HG03469 (cell line): ENCODE results near the gene NAV3.

Experiments
- ATAC-seq: cut with Tn5 transposase; IDR thresholded peaks from one replicate; pipeline ENCODE4 v1.9.1; 2021; ENCODE audit warnings: mild to moderate bottlenecking, moderate library complexity, moderate number of reproducible peaks; ENCODE audit not compliant: unreplicated experiment

NAV3 gene, protein sequence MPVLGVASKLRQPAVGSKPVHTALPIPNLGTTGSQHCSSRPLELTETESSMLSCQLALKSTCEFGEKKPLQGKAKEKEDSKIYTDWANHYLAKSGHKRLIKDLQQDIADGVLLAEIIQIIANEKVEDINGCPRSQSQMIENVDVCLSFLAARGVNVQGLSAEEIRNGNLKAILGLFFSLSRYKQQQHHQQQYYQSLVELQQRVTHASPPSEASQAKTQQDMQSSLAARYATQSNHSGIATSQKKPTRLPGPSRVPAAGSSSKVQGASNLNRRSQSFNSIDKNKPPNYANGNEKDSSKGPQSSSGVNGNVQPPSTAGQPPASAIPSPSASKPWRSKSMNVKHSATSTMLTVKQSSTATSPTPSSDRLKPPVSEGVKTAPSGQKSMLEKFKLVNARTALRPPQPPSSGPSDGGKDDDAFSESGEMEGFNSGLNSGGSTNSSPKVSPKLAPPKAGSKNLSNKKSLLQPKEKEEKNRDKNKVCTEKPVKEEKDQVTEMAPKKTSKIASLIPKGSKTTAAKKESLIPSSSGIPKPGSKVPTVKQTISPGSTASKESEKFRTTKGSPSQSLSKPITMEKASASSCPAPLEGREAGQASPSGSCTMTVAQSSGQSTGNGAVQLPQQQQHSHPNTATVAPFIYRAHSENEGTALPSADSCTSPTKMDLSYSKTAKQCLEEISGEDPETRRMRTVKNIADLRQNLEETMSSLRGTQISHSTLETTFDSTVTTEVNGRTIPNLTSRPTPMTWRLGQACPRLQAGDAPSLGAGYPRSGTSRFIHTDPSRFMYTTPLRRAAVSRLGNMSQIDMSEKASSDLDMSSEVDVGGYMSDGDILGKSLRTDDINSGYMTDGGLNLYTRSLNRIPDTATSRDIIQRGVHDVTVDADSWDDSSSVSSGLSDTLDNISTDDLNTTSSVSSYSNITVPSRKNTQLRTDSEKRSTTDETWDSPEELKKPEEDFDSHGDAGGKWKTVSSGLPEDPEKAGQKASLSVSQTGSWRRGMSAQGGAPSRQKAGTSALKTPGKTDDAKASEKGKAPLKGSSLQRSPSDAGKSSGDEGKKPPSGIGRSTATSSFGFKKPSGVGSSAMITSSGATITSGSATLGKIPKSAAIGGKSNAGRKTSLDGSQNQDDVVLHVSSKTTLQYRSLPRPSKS (N-terminal part only)

DNA sequence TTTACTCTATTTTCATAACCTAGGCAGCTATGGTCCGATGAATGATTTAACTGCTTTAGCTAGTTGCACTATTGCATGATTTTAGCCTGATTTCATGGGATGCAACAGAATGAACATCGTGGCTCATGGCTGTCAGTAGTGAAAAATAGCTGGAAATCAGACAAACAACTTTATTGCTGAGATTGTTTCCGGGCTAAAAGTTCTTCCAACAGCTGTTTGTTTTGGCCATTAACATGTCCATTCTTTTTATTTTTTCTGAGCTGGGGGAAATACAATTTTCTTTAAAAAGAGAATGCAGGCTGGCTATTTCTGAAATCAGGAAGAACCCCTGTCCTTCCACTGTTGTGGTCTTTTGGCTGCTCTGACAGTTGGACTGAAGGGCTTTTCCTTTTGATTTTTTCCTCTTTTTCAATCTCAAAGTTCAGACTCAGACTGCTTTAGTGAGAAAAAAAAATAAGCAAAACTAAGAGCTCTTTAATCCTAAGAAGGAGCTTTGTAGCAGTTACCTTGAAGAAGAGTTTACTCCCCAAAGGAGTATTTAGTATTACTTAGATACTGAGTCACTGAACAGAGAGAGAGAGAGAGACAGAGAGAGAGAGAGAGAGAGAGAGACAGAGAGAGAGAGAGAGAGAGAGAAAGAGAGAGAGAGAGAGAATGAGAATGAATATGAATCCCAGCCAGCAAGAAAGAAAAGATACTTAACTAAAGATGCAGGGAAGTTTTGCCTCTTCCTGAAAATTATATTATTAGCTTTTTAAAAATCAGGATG is at the start of gene NAV3:
TSS of gene NAV3 (plus strand) at position 312 of the 769 bp plus-strand sequence. CDS start 568 bp downstream, outside the sequence.
- ATAC-seq: no peak

DNA sequence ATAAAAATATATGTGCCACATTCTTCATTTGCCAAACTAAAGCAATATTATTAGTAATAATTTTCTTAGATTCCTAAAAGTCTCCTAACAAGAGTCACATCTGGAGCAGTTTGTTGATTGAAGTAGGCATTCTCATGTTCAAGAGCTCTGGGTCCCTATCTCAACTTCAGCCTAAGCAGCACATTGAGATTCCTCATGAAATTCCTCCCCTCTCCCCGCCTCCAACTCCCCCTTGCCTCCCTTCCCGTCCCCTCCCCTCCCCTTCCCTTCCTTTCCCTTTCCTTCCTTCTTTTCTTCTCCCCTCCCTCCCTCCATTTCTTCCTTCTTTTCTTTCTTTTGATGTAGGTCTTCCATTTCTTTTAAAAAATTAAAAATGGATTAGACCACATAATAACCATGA is 48.7 kb upstream of the NAV3 start:
- ATAC-seq: no peak

DNA sequence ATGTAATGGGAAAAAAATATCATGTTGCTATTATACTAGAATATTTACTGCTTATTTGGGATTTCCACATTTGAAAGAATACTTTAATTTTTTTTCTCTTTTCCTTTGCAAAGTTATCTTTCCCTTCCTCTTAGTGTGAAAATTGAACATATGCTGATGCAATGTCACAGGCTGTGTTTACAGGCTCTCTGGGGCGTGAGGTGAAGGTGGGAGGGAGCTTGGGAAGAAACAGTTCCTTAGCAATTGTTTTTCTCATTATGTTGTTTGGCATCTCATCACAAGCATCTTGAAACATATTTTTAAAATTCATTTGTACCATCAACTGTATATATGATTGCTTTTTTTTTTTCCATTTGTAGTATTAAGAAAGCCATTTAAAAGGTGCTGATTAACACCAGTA is 47.9 kb upstream of the NAV3 start:
- ATAC-seq: no peak

DNA sequence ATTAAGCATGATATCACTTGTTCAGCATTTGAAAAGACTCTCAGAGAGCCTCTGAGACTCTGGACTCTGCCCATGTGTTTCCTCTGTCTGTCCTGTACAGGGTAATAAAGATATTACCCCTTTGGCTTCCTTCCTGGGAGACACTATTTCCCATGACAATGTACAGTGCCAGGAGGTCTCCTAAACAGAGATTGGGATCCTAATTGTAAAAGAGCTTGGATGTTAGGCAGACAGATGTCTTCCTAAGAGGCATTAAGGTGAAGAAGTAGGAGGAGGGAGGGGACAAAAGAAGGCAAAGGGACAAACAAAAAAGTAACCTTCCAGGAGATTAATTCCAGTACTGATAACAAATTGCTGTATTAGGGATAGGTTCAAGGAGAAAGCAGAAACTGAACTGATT is 45.5 kb upstream of the NAV3 start:
- ATAC-seq: no peak

DNA sequence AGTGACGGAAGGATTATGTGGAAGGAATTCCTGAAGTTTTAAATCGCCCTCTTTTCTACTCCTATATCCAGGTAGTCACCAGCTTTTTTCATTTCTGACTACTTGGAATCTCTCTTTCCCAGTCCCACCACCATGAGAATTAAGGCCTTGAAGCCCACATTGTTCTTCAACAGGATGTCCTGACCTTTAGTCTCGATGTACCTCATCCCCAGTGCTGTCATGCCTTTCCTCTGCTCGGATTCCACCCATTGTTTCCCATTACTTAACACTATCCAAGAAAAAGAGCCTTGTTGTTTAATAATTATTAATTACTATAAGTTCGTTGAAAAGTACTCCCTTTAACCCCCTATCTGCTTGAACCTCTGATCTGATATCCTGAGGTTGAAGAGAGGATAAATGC is 44.0 kb upstream of the NAV3 start:
- ATAC-seq: no peak

DNA sequence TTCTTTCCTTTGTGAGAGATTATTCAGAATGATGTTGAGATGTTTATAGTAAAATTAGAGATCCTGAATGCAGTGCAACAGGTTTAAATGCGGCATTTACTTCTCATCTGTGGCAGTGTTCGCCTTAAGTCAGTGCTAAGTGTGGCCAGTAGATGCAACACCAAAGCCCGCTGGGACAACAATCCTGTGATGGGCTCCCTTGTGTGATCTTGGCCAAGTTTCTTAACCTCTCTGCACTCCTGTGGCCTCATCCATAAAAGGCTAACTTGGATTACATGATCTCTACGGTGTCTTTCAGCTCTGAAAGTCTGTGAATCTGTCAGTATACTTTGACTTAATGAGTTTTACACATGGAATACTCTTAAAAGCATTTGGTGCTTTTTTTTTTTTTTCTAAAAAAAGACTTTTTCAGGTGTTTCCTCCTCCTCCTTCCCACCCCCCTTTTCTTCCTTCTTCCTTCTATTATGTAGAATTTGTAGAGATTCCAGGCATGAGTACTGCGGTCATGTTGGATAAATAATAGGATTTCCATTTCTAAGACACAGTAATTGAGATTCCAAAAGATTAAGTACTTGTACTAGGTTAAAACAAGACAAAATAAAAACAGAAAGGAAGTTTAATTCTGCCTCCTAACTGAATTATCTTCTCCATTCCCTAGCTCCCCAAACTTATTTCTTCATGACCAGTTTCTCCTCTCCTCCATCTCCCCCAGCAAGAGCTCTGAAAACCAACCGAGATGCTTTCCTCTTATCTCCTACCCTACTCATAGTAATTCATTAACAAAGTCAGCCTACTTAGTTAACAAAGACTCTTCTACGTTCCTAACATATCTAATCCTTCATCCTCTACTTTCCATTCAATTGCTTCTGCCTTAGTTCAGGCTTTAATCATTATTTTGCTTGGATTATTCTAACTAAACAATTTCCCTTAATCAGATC is 42.2 kb upstream of the NAV3 start:
- no peak for ATAC-seq

DNA sequence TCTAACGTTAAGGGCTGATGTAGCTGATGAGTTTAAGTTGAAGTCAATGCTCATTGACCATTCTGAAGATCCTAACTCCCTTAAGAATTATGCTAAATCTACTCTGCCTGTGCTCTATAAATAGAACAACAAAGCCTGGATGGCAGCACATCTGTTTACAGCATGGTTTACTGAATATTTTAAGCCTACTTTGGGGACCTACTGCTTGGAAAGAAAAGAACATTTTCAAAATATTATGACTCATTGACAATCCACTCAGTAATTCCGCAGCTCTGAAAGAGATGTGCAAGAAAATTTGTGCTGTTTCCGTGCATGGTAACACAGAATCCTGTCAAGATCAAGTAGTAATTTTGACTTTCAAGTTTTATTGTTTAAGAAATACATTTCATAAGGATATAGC is 35.0 kb upstream of the NAV3 start:
- no peak for ATAC-seq

DNA sequence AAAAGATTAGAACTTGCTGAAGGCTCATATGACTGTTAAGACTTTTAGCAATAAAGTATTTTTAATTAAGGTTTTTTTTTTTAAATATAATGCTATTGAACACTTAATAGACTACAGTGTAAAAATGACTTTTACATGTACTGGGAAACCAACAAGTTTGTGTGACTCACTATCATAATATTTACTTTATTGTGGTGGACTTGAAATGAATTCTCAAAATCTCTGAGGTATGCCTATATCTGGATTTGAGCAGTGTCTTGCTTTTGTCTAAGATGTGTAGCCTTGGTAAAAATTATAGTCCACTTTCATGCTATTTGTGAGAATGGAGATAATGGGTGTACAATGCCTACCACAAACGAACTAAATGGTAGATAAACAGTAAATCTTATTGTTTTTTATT is 33.9 kb upstream of the NAV3 start:
- no peak for ATAC-seq

DNA sequence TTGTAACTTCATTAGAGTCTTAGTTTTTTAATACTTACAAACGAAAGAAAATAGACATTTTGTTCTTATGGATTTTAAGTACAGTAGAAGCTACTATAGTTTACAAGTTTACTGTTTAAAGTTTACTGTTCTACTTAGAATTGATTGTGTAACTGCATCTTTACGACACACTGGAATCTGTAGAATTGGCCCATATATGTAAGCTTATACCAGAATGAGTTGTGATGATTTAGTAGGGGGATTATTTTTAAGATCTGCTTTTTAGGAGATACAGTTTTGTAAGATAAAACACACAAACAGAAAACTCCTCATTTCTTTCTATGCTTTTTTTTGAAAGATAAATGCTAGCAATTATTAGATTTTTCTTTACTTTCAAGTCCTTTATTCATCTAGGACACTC is 30.2 kb upstream of the NAV3 start:
- no peak for ATAC-seq

DNA sequence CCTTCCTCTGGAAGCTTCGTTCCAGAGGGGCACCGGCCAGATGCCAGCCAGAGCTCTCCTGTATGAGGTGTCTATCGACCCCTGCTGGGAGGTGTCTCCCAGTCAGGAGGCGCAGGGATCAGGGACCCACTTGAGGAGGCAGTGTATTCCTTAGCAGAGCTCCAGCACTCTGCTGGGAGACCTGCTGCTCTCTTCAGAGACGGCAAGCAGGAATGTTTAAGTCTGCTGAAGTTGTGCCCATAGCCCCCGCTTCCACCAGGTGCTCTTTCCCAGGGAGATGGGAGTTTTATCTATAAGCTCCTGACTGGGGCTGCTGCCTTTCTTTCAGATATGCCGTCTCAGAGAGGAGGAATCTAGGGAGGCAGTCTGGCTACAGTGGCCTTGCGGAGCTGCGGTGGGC is 22.2 kb upstream of the NAV3 start:
- ATAC-seq: no peak

DNA sequence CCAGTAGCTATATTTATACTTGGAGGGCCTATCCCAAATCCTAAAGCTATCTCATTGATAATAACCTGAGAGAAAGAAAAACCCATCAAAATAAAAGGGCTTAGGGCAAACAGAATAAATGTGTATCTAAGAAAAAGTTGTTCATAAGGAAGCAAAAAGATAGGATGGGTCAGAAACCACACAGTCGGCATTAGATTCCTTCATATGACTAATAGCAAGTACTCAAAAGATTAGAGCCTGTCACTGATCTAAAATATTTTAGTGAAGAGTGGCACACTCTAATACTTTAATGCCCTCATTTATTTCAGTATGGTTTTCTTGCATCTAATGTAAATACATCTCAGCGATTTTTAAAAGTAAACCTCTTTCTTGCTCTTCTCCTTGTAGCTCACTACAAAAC is 17.1 kb upstream of the NAV3 start:
- ATAC-seq: no peak

DNA sequence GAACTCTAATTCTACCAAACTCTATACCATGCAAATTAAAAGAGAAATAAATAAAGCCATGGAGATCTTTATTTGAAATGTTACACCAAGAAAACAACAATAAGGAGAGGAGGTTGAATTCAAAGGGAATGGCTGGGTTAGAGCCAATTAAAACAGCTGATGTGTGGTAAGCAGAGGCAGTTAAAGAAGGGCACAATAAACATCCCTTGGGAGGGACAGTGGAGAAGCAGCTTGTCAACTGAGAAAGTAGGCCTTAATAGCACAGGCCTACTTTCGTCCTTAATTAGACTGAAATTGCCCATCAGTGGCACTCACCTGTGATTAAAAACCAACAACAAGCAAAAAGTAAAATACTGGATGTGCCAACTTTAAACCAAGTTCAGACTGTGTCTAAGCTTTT is 16.3 kb upstream of the NAV3 start:
- no peak for ATAC-seq

DNA sequence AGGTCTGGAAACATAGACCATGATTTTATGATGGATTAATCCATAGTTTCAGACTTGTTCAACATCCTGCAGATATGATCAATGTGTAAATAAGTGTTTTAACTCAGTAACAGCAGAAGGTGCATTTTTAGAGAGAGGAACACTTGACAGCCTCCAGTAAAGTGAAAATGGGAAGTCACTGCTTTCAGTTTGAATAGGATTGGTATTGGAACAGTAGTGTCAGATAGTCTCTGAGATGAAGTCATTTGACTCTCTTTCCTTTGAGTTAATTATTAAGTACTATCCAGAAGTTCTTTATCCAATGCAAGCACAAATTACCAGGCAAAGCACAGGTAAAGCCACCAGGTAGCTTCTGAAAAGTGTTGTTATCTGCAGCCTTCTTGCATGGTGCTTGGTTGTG is 14.5 kb upstream of the NAV3 start:
- ATAC-seq: peak; percentile 99

DNA sequence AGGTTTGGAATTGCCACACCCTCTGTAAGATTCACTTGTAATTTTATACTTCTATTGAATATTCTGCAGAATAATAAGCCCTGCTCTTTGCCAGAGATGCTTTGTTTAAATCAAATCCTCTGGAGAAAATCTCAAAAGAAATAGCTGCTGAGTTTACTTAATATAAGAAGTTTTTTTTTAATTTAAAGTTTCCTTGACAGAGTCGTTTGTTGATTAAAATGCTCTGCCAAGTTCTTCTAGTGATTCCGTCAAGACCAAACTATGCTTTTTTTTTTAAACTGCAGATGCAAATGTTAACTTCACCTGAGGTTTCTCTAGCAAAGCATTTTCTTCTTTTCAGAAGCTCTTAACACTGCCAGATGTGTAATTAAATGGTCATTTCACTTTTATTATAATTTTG is 13.4 kb upstream of the NAV3 start:
- ATAC-seq: no peak

DNA sequence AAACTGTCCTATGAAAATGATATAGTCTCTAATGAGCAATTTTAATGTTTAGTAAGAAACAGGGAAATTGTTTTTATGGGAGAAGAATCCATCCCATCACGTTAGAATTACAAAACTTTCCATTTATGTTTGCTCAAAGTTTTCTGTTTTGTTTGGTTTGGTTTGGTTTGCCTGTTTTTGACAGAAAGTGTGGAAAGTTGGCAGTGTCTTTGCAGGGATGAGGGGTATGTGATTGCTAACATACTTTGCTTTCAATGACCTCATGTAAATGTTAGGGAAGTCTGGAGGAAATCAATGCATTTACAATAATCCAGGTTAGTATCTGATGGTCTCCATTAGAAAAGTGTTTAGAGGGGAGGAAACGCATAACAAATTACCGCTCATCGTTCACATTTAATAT is 12.3 kb upstream of the NAV3 start:
- ATAC-seq: no peak

DNA sequence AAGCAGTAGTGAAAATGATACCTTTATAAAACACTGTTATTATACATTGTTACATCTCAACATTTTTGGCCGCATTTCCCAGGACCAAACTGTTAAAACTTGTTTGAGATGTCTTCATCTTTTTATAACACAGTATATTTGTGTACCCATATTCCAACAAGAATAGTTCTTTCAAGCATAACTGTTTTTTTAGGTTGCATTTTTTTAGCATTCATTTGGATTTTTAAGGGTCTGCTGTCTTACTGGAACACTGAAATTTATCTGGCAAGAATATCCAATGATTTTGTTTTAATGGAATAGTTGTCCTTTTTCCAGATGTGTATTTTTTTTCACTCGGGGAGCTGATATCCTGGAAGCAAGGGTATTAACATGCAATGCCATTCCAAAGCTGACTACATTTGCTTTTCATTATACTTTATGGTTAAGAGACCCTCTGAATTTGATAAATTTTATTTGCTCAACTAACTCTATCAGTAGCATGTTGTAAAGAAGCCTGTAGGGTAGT is 8.9 kb upstream of the NAV3 start:
- no peak for ATAC-seq

DNA sequence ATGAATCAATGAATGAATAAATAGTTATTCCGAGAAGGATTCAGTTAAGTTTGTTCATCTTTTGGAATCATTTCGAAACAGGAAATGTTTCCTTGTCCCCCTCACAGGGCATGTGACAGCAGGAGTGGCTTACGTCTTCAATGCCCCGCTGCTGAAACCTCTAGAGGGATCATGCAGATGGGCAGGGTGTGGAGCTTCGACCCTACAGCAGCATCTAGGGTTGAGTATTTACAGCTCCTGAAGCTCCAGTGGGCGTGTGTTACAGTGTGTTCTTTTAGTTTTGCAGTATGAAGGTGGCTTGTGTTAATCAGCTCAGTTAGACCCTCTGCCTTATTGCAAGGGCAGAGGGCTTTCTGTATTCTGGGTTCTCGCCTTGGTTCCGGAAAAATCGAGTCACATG is 2.6 kb downstream of the NAV3 start:
- no peak for ATAC-seq

DNA sequence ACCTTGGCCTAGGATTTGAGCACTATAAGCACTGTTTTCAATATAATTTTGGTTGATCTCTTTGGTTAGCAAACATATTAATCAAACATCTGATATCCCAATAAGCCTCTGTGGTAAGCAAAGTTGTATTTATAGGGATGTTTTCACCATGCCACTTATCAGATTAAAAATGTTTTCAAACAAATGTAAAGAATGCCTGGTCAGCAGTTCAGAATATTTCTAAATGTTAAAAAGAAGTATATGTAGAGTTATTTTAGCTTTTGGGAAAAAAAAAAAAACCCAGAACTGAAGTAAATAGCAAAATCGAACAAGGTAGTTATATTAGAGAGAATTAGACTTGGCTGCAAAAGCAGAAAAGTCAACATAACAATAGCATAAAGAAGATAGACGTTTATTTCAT is 3.9 kb downstream of the NAV3 start:
- ATAC-seq: no peak

DNA sequence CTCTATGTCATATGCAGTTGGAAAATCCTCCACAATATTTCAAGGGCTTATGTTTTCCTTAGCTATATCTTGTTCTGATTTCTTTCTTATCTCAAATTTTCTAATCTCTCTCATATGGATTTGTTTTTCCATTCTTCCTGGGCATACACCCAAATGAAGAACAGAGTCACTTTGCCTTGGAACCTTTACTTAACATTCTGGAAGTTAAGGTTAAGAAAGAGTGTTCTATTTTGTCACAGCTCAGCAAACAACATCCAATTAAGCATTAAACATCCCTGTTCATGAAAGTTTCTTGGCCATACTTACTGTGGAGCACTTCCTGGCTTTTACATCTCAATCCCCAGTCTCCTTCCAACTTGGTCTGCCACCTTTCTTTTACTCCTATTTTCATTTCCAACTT is 5.3 kb downstream of the NAV3 start:
- no peak for ATAC-seq

DNA sequence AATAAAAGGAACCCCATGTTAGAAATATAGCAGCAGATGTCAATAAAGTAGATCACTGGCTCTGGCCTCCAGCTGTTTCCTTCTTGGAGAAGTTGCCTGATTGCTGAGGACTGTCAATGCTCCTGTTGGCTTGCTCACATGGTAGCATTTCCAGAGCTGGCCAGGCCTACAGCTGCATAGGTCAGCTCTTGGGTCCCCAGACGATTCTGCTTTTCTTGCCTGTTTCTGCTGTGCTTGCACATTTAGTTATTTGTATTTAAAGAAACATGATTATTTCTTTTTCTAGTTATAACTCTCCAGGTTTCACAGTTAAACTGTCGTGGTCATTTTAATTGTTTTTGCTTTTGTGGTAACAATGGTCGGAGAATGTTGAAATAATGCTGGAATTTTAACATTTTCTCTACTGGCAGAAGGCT is 7.2 kb downstream of the NAV3 start:
- no peak for ATAC-seq
